ENCODE data around the gene C2CD2.

GRCh38 chr21:41837756-41838297 lies 116.0 kb downstream of the C2CD2 start:
- TF ChIP-seq POLR2A (IDR thresholded peaks at IDR 0.05) (no peak), CTCF (IDR thresholded peaks at IDR 0.05) (no peak)

Measured in uterus (tissue), 2 donors.